Tibial artery (tissue), 4 donors: ENCODE measurements around the gene TMEM8B.

Experiments used
- DNase-seq, 2 donors: peaks; one replicate each; pipeline ENCODE4 v3.0.0-alpha.2; 2019
- H3K27ac ChIP-seq, 2 donors: fragments of 200-600 bp; sonication (generic) in 1 of 2; 1 replicate in 1 of 2; 2 replicates in 1 of 2; pipeline ENCODE4 v1.5.1; 2018 to 2019; ENCODE audit warnings: mild to moderate bottlenecking in 1 of 2
- H3K27me3 ChIP-seq, 2 donors: fragments of 200-600 bp; sonication (generic) in 1 of 2; one replicate each; pipeline versions ENCODE4 v1.5.1 to v1.6.0; 2016 to 2019
- H3K36me3 ChIP-seq, 3 donors: fragments of 200-600 bp; sonication (generic) in 2 of 3; one replicate each; pipeline ENCODE4 v1.5.1; 2016 to 2019; ENCODE audit warnings: mild to moderate bottlenecking in 2 of 3
- H3K4me1 ChIP-seq, 4 donors: fragments of 200-600 bp; sonication (generic) in 2 of 4; 1 replicate in 3 of 4; 2 replicates in 1 of 4; pipeline ENCODE4 v1.5.1; 2016 to 2019
- H3K4me3 ChIP-seq, 2 donors: fragments of 200-600 bp; sonication (generic) in 1 of 2; 1 replicate in 1 of 2; 2 replicates in 1 of 2; pipeline ENCODE4 v1.5.1; 2018 to 2019; ENCODE audit warnings: mild to moderate bottlenecking in 2 of 2
- H3K9me3 ChIP-seq, 3 donors: fragments of 200-600 bp; sonication (generic) in 1 of 3; one replicate each; pipeline ENCODE4 v1.5.1; 2016 to 2019
- intact Hi-C: fragments of 100-400 bp; cut with DNase I; formaldehyde crosslinking; loops from one replicate; pipeline ENCODE4 v1.15.0; 2023; ENCODE audit warnings: low total_unique reads
- TF ChIP-seq, protein P1 (sequence below), 2 experiments: fragments of 200-600 bp in 1 of 2; fragments of 450-650 bp in 1 of 2; IDR thresholded peaks; one replicate each; pipeline ENCODE4 v1.5.1; 2017 to 2019; ENCODE audit warnings: antibody characterized with exemption in 2 of 2, mild to moderate bottlenecking in 1 of 2, moderate library complexity in 1 of 2

TMEM8B gene

DNA sequence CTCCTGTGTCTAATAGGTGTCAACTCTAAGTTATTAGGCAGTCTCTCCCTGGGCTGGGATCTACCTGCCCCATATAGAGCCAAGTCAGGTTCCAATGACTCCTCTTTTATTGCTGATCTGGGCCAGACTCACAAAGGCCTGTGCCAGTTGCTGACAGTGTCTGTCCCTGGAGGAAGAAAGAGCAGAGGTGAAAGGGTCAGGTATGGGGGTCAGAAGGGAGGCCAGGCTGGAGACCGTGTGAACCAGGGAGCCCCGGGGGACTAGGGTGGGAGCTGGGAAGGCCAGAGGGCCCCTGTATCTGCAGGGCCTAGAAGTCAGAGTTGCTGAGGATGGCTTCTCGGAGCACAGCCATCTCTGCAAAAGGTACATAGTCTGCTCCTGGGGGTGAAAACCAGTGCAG lies 10.7 kb upstream of the TMEM8B start:
- intact Hi-C loops = loop anchor here (10.0 kb wide), 1 partner anchor 74 kb away; the partner anchor contains the start of genes GBA2 and RGP1
- no peak overlapping the region for H3K27ac ChIP-seq
- DNase-seq = no peak

DNA sequence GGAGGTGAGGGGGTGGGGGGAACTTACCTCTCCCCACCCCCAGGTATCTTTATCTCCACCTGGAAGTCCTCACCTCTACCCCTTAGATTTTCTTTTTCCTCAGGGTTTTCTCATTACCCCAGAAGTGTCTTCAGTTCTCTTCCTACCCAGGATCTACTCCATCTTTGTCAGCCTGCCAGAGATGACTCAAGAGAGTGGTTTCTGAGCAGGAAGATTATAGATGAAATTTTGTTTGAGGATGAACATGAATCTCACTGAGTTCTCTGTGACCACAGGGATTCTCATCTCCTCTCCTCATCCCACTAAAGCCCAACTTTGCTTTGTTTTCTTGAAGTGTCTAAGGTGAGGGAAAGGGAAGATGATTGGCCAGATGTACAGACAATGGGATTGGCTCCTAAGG lies 9.0 kb upstream of the TMEM8B start:
- H3K36me3 ChIP-seq = no peaks in the 10 kb centered on the region
- no peaks in the 10 kb centered on the region for H3K4me1 ChIP-seq
- no peak for DNase-seq
- intact Hi-C loops = no loop called here
- H3K27me3 ChIP-seq = no peaks in the 10 kb centered on the region
- H3K4me3 ChIP-seq = no peak overlapping the region
- TF ChIP-seq, protein P1, sequence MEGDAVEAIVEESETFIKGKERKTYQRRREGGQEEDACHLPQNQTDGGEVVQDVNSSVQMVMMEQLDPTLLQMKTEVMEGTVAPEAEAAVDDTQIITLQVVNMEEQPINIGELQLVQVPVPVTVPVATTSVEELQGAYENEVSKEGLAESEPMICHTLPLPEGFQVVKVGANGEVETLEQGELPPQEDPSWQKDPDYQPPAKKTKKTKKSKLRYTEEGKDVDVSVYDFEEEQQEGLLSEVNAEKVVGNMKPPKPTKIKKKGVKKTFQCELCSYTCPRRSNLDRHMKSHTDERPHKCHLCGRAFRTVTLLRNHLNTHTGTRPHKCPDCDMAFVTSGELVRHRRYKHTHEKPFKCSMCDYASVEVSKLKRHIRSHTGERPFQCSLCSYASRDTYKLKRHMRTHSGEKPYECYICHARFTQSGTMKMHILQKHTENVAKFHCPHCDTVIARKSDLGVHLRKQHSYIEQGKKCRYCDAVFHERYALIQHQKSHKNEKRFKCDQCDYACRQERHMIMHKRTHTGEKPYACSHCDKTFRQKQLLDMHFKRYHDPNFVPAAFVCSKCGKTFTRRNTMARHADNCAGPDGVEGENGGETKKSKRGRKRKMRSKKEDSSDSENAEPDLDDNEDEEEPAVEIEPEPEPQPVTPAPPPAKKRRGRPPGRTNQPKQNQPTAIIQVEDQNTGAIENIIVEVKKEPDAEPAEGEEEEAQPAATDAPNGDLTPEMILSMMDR (IDR thresholded peaks at IDR 0.05) = no peak
- no peaks in the 10 kb centered on the region for H3K9me3 ChIP-seq
- H3K27ac ChIP-seq = no peak overlapping the region

More for the DNA sequence above, 10.7 kb upstream of the TMEM8B start:
- Histone ChIP-seq H3K36me3 (no peaks in the 10 kb centered on the region), H3K4me1 (peaks cover 0 to 12% (median 9%) of the 10 kb centered on the region in 4 donors), H3K4me3 (no peak overlapping the region), H3K27me3 (no peaks in the 10 kb centered on the region), H3K9me3 (no peaks in the 10 kb centered on the region)
- TF ChIP-seq, protein P1 (IDR thresholded peaks at IDR 0.05) = no peak

DNA sequence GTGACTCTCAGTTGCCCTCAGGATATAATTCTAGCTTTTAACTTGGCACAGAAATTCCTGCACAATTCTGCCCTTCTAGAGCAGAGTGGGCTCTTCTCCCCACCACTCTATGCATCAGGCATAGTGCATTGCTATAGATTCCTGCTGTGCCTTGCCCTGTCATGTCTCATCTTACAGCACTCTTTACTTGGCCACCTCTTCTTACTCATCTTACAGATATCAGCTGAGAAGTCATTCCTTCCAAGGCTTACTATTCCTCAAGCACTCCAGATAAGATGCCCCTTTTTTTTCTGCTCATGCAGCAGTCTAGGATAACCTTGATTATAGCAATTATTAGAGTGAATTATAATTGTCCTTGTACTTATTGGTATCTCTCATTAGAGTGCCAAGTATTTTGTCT lies 6.1 kb upstream of the TMEM8B start:
- Histone ChIP-seq H3K9me3 (no peaks in the 10 kb centered on the region), H3K4me3 (no peak overlapping the region), H3K27ac (no peak overlapping the region), H3K4me1 (peaks cover 0 to 10% (median 8%) of the 10 kb centered on the region in 4 donors), H3K36me3 (no peaks in the 10 kb centered on the region), H3K27me3 (no peaks in the 10 kb centered on the region)
- no peak for DNase-seq
- intact Hi-C loops = no loop called here
- TF ChIP-seq, protein P1 (IDR thresholded peaks at IDR 0.05) = no peak

DNA sequence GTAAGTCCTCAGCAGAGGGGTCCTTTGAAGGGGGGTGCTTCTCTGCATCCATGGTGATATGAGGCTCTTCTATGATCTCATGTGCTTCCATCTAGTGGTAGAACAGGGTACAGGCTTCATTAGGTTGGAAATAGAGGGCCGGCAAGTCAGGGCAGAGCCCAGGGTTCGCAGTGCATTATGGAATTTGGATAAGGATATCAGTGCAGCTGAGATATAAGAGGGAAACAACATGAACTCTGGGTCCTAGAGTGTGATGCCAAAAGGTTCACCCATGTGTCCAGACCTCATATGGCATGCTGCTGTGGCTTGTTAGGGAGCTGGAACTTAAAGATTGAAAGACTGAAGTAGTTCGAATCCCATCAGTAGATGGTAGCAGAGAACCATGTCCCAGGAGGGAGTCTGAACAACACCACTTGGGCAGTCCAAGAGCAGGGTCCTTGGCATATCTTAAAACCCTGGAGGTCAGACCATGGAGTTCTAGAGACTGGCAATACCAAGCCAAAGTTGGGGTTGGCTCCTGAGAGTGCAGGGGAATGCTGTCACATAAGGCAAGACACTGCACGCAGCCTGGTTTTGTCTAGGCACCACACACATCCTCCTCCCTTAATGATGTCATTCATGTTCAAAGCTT lies 2.8 kb upstream of the TMEM8B start:
- TF ChIP-seq, protein P1 (IDR thresholded peaks at IDR 0.05) = peak; percentile 69 to 74
- Histone ChIP-seq H3K27me3 (no peaks in the 10 kb centered on the region), H3K4me1 (peaks cover 0 to 35% (median 30%) of the 10 kb centered on the region in 4 donors), H3K36me3 (no peaks in the 10 kb centered on the region), H3K27ac (peak overlapping the region in 1 of 2 donors; percentile 26), H3K9me3 (no peaks in the 10 kb centered on the region), H3K4me3 (no peak overlapping the region)
- intact Hi-C loops = loop anchor here (2.0 to 5.0 kb wide), 2 partner anchors 34 to 57 kb away; partner anchors contain the start of gene NPR2
- no peak for DNase-seq

DNA sequence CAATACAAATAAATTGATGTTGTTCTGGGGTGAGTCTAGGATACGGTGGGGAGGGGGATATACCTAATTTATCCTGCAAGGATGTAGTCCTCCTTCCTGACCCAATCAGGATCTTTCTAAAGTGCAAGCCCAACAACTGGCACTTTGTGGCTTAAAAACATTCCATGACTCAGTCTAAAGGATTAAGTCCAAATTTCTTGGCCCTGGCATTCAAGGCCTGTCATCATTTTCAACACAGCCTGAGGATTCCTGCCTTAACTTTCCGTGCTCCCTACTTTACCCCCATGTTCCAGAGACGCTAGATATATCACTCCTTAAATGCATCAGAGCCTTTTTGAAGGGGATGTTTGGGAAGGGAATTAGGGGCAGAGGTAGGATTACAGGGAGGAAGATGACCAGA lies 1.5 kb upstream of the TMEM8B start:
- H3K27me3 ChIP-seq = no peaks in the 10 kb centered on the region
- DNase-seq = no peak
- peaks cover 0 to 46% (median 35%) of the 10 kb centered on the region in 4 donors for H3K4me1 ChIP-seq
- H3K27ac ChIP-seq = peak overlapping the region; percentile 61 to 96
- no peaks in the 10 kb centered on the region for H3K36me3 ChIP-seq
- no peak overlapping the region for H3K4me3 ChIP-seq
- H3K9me3 ChIP-seq = no peaks in the 10 kb centered on the region
- intact Hi-C loops = loop anchor here (2.0 to 5.0 kb wide), 2 partner anchors 35 to 55 kb away; partner anchors contain the start of gene NPR2
- TF ChIP-seq, protein P1 (IDR thresholded peaks at IDR 0.05) = no peak
